Measurements from ENCODE around the gene TMEM50A. TPM values are rescaled to one million over a fixed set of nuclear protein-coding genes. Genes with fewer than 3 reads are reported as not detected.

The TMEM50A gene
- total and polyA plus RNA-seq, 2 of the 13 experiments (the other 11 are each of a cell fraction or from before 2014, with no cell fraction given): 51.2 to 61.2 TPM

GRCh38 chr1:25338188-25338981 is at the start of gene TMEM50A (continued):
- TF ChIP-seq AKNA (CRISPR knock-in tag; IDR thresholded peaks at IDR 0.05; ENCODE audit: borderline replicate concordance) (no peak), ZNF547 (CRISPR knock-in tag; IDR thresholded peaks at IDR 0.05) (0 out of 2 replicates have a peak, but pooled peaks have one; percentile 33), TFDP1 (CRISPR knock-in tag; IDR thresholded peaks at IDR 0.05; ENCODE audit: borderline replicate concordance) (no peak), NR2C2 (CRISPR knock-in tag; IDR thresholded peaks at IDR 0.05; ENCODE audit: borderline replicate concordance) (no peak), ZNF24 (IDR thresholded peaks at IDR 0.05) (no peak), MBNL3 (CRISPR knock-in tag; conservative IDR thresholded peaks at IDR 0.05) (no peak), TBL1XR1 (IDR thresholded peaks at IDR 0.05; ENCODE audit: borderline replicate concordance, low read length, partially characterized antibody) (no peak), ERF (CRISPR knock-in tag; IDR thresholded peaks at IDR 0.05) (peak; percentile 36; the same call in 1 of the 2 replicates), SNRNP70 (IDR thresholded peaks at IDR 0.05; ENCODE audit: low read depth, low read length) (no peak), ZNF609 (CRISPR knock-in tag; IDR thresholded peaks at IDR 0.05; ENCODE audit: borderline replicate concordance) (no peak), FOSL2 (CRISPR knock-in tag; IDR thresholded peaks at IDR 0.05) (no peak), ZFP62 (CRISPR knock-in tag; IDR thresholded peaks at IDR 0.05) (no peak)
